GM18867 (cell line): Measurements from ENCODE around the gene TRPC4.

ENCODE experiments used
- ATAC-seq: cut with Tn5 transposase; IDR thresholded peaks from one replicate; pipeline ENCODE4 v1.9.1; 2021; ENCODE audit warnings: mild to moderate bottlenecking, moderate library complexity; ENCODE audit not compliant: unreplicated experiment

Gene TRPC4

DNA sequence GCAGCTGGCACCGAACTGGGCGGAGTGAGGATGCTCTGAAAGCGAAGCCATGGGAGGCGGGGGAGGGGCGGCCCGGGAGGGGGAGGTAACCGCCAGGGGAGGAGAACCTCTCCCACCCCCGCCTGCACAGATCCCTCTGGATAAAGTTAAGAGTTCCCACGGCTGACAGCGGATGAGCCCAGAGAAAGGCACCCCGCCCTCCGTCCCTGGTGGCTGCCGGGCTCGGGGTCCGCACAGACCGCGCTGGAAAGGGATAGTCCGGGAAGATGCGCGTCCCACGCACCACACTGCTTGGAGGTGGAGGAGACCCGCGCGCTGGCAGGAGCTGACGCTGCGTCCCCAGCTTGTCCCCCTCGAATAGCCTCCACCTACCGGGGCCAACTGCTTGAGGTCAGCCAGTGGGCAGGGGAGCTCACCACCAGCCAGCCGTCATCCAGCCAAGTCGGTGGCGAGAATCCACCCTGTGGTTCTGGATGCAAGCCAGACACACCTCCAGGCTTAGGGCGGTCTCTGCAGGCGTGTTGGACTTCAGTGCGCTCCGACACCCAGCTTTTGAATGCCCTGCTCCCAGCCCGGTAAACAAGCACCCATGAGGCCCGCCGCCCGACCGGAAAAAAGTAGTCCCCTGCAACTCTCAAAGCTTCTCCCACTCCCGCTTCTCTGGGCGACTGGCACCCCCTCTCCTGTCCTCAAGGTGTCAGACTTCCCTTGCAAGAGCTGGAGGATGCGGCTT is at the start of gene TRPC4:
Gene TRPC4, minus strand, starts transcription at position 17 of the 733 bp plus-strand sequence. CDS start 86,439 bp downstream, outside the sequence.
- ATAC-seq: peak; percentile 51

- no peak for ATAC-seq
These were observed 49.2 kb upstream of the TRPC4 start for GRCh38 chr13:37918751-37919150.

GRCh38 chr13:37918116-37918714 is 48.6 kb upstream of the TRPC4 start:
- no peak for ATAC-seq

DNA sequence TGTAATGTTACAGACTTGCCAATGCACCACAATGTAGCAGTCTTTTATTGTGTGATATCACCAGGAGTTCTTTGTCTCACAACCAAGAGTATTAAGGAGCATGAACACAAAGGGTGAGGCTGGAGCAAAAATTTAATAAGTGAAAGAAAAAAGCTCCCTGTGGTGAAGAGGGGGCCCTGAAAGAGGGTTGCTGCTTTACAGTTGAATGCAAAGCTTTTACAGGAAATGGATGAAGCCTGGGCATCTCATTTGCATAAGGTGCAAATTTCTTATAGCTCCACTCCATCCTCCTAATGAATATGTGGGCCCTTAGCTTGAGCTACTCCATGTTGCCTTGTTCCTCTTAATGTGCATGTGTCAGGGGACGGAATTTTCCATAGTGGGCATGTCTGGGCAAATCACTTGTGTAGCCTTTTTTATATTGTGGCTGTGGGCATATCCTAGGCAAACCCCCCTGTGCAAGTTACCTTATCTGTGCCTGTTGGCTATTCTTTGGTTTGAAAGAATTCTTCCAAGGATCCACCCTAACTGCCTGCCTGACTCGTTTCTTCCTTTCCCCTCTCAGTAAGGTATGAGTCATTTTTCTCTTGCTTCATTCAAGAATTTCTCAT is 45.3 kb upstream of the TRPC4 start:
- no peak for ATAC-seq

- no peak for ATAC-seq
These were observed 41.2 kb upstream of the TRPC4 start for GRCh38 chr13:37910790-37911189.

- ATAC-seq: no peak
These were observed 37.3 kb upstream of the TRPC4 start for GRCh38 chr13:37906880-37907279.

GRCh38 chr13:37905736-37906135 is 36.2 kb upstream of the TRPC4 start:
- no peak for ATAC-seq

DNA sequence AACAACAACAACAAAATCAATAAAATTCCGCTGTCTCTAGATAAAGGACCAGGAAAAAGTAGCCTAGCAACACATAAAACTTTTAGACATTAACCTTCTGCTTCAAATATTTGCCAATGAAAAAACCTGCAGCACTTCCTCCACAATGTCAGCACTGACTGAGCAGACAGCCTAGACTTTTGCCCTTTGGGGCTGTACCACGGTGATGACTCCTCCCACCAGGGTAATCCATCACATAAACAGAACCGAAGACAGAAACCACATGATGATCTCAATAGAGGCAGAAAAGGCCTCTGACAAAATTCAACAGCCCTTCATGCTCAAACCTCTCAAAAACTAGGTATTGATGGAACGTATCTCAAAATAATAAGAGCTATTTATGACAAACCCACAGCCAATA is 30.2 kb upstream of the TRPC4 start:
- peak; percentile 77 for ATAC-seq

- no peak for ATAC-seq
These were observed 23.7 kb upstream of the TRPC4 start for GRCh38 chr13:37893321-37893720.

GRCh38 chr13:37889820-37890219 is 20.2 kb upstream of the TRPC4 start:
- ATAC-seq: no peak

- ATAC-seq: peak; percentile 63
These were observed 19.5 kb upstream of the TRPC4 start for GRCh38 chr13:37889102-37889501.

- ATAC-seq: no peak
These were observed 17.3 kb upstream of the TRPC4 start for GRCh38 chr13:37886879-37887278.

GRCh38 chr13:37884674-37885073 is 15.1 kb upstream of the TRPC4 start:
- no peak for ATAC-seq

DNA sequence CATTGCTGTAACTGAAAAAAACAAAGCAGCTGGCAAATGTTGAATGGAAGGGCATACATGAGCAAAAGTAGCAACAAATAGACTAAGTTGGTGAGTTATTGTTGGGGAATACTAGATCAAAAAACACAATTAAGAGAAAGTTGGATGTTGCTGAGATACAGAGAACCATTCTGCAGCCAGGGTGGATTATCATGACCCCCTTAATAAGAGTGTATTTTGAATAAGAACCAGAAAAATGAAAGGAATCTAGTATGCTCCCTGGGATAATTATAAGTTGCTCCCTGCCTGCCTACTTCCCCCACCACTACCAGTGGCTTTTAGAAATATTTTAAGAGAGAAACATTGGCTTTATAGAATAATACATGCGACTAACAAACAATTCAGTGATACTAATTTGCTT is 14.5 kb upstream of the TRPC4 start:
- no peak for ATAC-seq

GRCh38 chr13:37878921-37879320 is 9.3 kb upstream of the TRPC4 start:
- peak; percentile 47 for ATAC-seq

- no peak for ATAC-seq
These were observed 8.9 kb upstream of the TRPC4 start for GRCh38 chr13:37878496-37878895.

DNA sequence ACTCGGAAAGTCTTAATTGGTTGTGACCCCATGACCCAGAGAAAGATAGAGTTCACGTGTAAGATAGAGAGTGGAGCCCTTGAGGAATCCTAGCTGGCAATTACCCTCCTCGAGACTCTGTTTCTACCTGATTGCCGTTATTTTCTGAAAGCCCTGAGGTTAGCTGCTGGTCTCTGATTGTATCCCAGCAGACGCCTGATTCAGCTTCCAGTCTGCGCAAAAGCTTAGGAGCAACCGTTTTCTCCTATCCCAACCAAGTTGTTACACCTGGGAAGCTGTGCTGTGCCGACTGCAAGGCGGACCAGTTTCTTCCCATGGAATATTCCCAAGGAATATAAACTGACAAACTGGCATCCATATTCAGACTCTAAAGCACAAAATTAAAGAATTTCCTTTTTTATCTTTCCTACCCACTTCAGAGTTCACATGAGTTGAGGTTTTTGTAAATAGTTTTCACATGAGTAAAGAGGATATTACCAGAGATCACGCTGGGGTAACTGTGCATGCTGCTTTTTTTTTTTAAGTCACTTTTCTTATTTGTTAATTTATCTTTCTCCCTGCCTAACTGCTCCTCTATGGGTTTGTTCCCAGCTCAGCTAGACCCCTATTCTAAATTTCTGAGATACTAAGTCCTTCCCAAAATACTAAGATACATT is 1.5 kb upstream of the TRPC4 start:
- no peak for ATAC-seq

DNA sequence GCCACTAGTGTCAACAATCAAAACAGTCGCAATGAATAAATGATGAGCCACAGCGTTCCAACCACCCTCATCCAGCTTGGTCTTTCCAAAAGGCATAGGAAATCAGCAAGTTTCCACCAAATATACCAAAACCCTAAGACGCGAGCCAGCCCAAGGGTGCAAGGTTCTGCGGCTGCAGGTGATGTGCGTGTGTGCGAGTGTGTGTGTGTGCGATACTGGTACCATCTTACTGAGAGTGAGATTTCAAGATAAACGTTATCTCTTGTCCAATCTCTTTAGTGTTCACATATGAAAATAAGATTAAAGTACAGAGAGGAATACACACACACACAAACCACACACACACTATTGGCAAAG is 895 bp upstream of the TRPC4 start:
- no peak for ATAC-seq

- no peak for ATAC-seq
These were observed 141 bp downstream of the TRPC4 start for GRCh38 chr13:37869506-37869755.

DNA sequence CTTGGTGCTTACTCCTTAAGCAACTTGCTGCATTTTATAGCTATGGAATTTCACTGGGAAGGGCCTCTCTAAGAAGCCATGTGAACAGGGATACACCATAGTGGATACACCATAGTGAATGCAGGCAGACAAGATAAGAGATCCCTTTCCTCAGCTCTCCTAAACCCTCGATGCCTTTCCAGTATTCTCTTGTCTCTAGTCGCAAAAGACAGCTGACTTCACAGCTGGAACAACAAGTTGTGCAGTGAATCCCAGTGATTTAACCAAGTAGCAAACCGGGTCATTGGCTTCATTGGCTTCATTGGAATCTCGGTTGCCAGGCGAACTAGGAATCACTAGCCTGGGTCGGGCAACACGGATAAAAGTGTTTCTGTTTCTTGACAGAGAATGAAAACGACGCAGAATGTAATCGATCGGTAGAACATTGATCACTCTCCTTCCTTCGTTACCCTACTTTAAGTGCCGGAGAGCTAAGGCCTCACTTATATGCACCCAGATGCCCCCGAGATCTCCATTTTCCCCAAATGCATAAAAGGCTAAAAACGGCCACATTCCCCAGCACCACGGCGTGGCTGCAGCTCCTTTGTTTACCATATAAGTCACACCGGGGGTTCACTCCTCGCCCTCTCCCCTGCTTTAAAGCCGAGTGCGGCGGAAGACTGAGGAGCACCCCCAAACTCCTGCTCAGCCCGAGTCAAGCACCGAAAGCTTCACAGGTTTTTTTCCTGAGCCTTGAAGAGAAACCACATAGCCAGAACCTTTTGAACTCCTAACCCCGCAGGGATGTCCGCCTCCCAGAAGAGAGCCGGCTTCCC is 674 bp downstream of the TRPC4 start:
- no peak for ATAC-seq

DNA sequence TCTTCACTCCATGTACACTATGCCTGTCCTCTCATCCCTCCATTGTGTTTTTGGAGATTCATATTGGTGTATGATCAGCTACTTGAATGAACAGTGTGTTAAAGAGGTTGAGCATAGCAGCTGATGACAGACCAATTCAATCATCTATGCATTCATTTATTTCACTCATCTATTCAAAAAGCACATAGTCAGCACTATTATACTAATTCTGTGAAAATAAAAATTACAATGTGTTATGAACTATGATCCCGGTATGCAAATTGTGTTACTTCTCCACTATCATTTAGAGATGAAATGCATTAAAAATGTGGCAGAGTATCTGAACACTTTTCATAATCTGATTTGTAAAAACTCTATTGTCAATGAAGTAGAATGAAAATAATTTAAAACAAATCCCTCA is 5.9 kb downstream of the TRPC4 start:
- no peak for ATAC-seq
